DND-41 (cell line): ENCODE results near the gene CCL5.

Source experiments
- ATAC-seq: fragments of 200-7000 bp; cut with Tn5 transposase; 3 replicates; pipeline ENCODE4 v1.9.1; 2021; ENCODE audit warnings: low read depth; ENCODE audit not compliant: insufficient read depth
- DNase-seq: peaks from one replicate; pipeline ENCODE4 v3.0.0-alpha.2; 2020
- H2AFZ ChIP-seq: 2 replicates; pipeline ENCODE4 v1.6.0; 2012; ENCODE audit warnings: low read depth, low read length
- H3K27ac ChIP-seq: 2 replicates; pipeline ENCODE4 v1.5.1; 2012; ENCODE audit warnings: low read length, inconsistent platforms
- H3K27me3 ChIP-seq: fragments of 200-600 bp; sonication (generic); 2 replicates; pipeline ENCODE4 v1.6.0; 2012; ENCODE audit warnings: low read length, mild to moderate bottlenecking, inconsistent platforms; ENCODE audit not compliant: insufficient read depth, poor library complexity
- H3K36me3 ChIP-seq: 2 replicates; pipeline ENCODE4 v1.5.1; 2012; ENCODE audit warnings: low read length, inconsistent platforms; ENCODE audit not compliant: insufficient read depth
- H3K4me1 ChIP-seq: 2 replicates; pipeline ENCODE4 v1.5.1; 2012; ENCODE audit warnings: mild to moderate bottlenecking, low read length; ENCODE audit not compliant: insufficient read depth
- H3K4me2 ChIP-seq: 2 replicates; pipeline ENCODE4 v1.6.0; 2012; ENCODE audit warnings: mild to moderate bottlenecking, moderate library complexity, low read length, inconsistent platforms; ENCODE audit not compliant: insufficient read depth
- H3K4me3 ChIP-seq, 2 experiments: fragments of 200-600 bp in 1 of 2; shearing (Covaris generic) in 1 of 2; 2 replicates each; pipeline ENCODE4 v1.5.1; 2012 to 2016; ENCODE audit warnings: inconsistent platforms in 2 of 2, low read length in 2 of 2, mild to moderate bottlenecking in 2 of 2, low read depth in 1 of 2, moderate library complexity in 1 of 2
- H3K79me2 ChIP-seq: 2 replicates; pipeline ENCODE4 v1.6.0; 2012; ENCODE audit warnings: low read length, inconsistent platforms; ENCODE audit not compliant: insufficient read depth
- H3K9ac ChIP-seq: 2 replicates; pipeline ENCODE4 v1.6.0; 2012; ENCODE audit warnings: low read depth, mild to moderate bottlenecking, inconsistent platforms, low read length, moderate library complexity
- H3K9me3 ChIP-seq: 2 replicates; pipeline ENCODE4 v1.5.1; 2012; ENCODE audit warnings: low read length, moderate library complexity, mild to moderate bottlenecking, inconsistent platforms; ENCODE audit not compliant: insufficient read depth, severe bottlenecking
- H4K20me1 ChIP-seq: 2 replicates; pipeline ENCODE4 v1.6.0; 2012; ENCODE audit warnings: low read length; ENCODE audit not compliant: insufficient read depth
- CTCF ChIP-seq: IDR thresholded peaks from 2 replicates; pipeline ENCODE4 v1.5.1; 2012; ENCODE audit warnings: borderline replicate concordance, low read length, moderate library complexity, mild to moderate bottlenecking; ENCODE audit not compliant: poor library complexity, severe bottlenecking; ENCODE audit errors: extremely low read depth
- EZH2 ChIP-seq: IDR thresholded peaks from 3 replicates; pipeline ENCODE4 v1.6.1; 2012; ENCODE audit warnings: borderline replicate concordance, low read depth, mild to moderate bottlenecking, moderate library complexity, low read length, inconsistent platforms; ENCODE audit not compliant: severe bottlenecking

CCL5 gene

GRCh38 chr17:35912942-35913341 lies 32.8 kb upstream of the CCL5 start:
- Histone ChIP-seq H4K20me1 (no peaks in the 10 kb centered on the region), H3K27me3 (no peaks in the 10 kb centered on the region), H3K9ac (no peak overlapping the region), H3K4me3 (no peak overlapping the region), H3K9me3 (no peaks in the 10 kb centered on the region), H3K4me2 (no peak overlapping the region), H3K27ac (no peak overlapping the region), H2AFZ (no peak overlapping the region), H3K36me3 (no peaks in the 10 kb centered on the region), H3K79me2 (no peaks in the 10 kb centered on the region), H3K4me1 (no peaks in the 10 kb centered on the region)
- TF ChIP-seq EZH2 = no peak
- ATAC-seq = no peak
- no peak for DNase-seq

- no peaks in the 10 kb centered on the region for H3K27me3 ChIP-seq
- H3K4me1 ChIP-seq = no peaks in the 10 kb centered on the region
- no peak overlapping the region for H2AFZ ChIP-seq
- TF ChIP-seq CTCF = no peak
- no peak for TF ChIP-seq EZH2
- no peaks in the 10 kb centered on the region for H4K20me1 ChIP-seq
- no peak overlapping the region for H3K27ac ChIP-seq
- ATAC-seq (no peak), DNase-seq (no peak)
- H3K9ac ChIP-seq = no peak overlapping the region
- no peaks in the 10 kb centered on the region for H3K9me3 ChIP-seq
- H3K36me3 ChIP-seq = no peaks in the 10 kb centered on the region
- H3K79me2 ChIP-seq = no peaks in the 10 kb centered on the region
- H3K4me2 ChIP-seq = no peak overlapping the region
- H3K4me3 ChIP-seq = no peak overlapping the region
Measured at GRCh38 chr17:35912339-35912912, 32.3 kb upstream of the CCL5 start.

- Histone ChIP-seq H3K4me2 (no peak overlapping the region), H3K4me3 (no peak overlapping the region), H4K20me1 (no peaks in the 10 kb centered on the region), H3K9ac (no peak overlapping the region), H3K27ac (no peak overlapping the region), H3K27me3 (no peaks in the 10 kb centered on the region), H2AFZ (no peak overlapping the region), H3K9me3 (no peaks in the 10 kb centered on the region), H3K36me3 (no peaks in the 10 kb centered on the region), H3K79me2 (no peaks in the 10 kb centered on the region), H3K4me1 (no peaks in the 10 kb centered on the region)
- no peak for TF ChIP-seq EZH2
- no peak for TF ChIP-seq CTCF
- DNase-seq (no peak), ATAC-seq (no peak)
Measured at GRCh38 chr17:35909408-35909807, 29.2 kb upstream of the CCL5 start.

DNA sequence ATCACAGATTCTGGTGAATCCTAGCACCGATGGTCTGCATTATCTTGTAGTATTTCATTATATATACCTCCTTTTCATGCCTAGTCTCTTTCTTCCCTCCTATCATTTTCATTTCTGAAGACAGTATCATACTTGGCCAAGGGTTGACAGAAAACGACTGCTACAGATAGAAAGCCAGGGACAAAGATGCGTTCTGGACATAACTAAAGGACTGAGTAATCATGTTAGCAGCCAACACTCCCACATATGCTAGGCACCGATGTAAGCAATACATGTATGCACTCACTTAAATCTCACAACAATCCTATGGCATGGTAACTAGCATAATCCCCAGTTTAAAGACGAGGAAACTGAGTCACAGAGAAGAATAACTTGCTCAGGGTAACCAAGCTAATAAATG lies 27.5 kb upstream of the CCL5 start:
- no peak overlapping the region for H3K27ac ChIP-seq
- H3K4me2 ChIP-seq = no peak overlapping the region
- no peaks in the 10 kb centered on the region for H3K79me2 ChIP-seq
- no peaks in the 10 kb centered on the region for H4K20me1 ChIP-seq
- no peak overlapping the region for H3K9ac ChIP-seq
- DNase-seq = no peak
- no peaks in the 10 kb centered on the region for H3K4me1 ChIP-seq
- TF ChIP-seq EZH2 = no peak
- no peak for TF ChIP-seq CTCF
- H3K36me3 ChIP-seq = no peaks in the 10 kb centered on the region
- no peaks in the 10 kb centered on the region for H3K27me3 ChIP-seq
- no peaks in the 10 kb centered on the region for H3K9me3 ChIP-seq
- H3K4me3 ChIP-seq = no peak overlapping the region
- no peak for ATAC-seq
- H2AFZ ChIP-seq = no peak overlapping the region
